Measurements from ENCODE around the gene TOX2.

DNA sequence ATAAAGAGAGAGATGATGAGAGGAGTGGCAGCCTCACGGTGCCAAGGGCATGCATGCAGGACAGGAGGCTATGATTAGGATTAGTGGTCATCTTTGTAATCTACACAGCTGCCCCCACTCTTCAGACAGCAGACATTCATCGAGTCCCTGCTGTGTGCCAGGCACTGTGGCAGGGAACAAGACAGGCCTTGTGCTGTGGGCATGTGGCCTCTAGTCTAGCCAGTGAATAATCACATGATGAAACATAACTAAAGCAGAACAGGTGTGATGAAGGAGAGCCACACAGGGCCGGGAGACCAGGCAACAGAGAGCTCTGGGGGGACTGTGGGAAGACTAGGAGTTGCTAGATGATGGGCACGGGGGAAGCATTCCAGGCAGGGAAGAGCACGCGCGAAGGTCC lies 22.2 kb downstream of the TOX2 start:
- no peak for TF ChIP-seq CTCF (IDR thresholded peaks at IDR 0.05)
- no peak for TF ChIP-seq POLR2A (IDR thresholded peaks at IDR 0.05)
